GM12865 (cell line): ENCODE results near the gene DOCK2.
"Not testable (repeated sequence)": the region's sequence is repeated elsewhere in the genome, so short reads cannot be mapped to it uniquely, and the experiment has no call there.

Experiments used
- DNase-seq: peaks from one replicate; pipeline ENCODE4 v3.0.0; 2010; ENCODE audit warnings: low read depth
- H3K4me3 ChIP-seq: 2 replicates; pipeline ENCODE4 v1.5.1; 2011; ENCODE audit warnings: mild to moderate bottlenecking, low read depth, low read length, control low read depth
- CTCF ChIP-seq: IDR thresholded peaks from 2 replicates; pipeline ENCODE4 v1.5.1; 2011; ENCODE audit warnings: low read length, control low read depth, low read depth, inconsistent platforms; ENCODE audit not compliant: insufficient read depth; ENCODE audit errors: missing control alignments

Gene DOCK2

GRCh38 chr5:169803077-169803981, 166.3 kb downstream of the DOCK2 start:
- no peak overlapping the region for H3K4me3 ChIP-seq
- DNase-seq: no peak
- no peak for TF ChIP-seq CTCF

GRCh38 chr5:169804861-169805260, 167.8 kb downstream of the DOCK2 start:
- TF ChIP-seq CTCF: no peak
- DNase-seq: peak; percentile 31
- peak overlapping the region; percentile 26 for H3K4me3 ChIP-seq

- no peak for TF ChIP-seq CTCF
- H3K4me3 ChIP-seq: peak overlapping the region; percentile 26
- DNase-seq: peak; percentile 95
Measured at GRCh38 chr5:169805527-169805934, 168.5 kb downstream of the DOCK2 start.

- H3K4me3 ChIP-seq: peak overlapping the region; percentile 26
- TF ChIP-seq CTCF: no peak
- DNase-seq: peak; percentile 81
Measured at GRCh38 chr5:169805937-169806700, 169.0 kb downstream of the DOCK2 start.

GRCh38 chr5:169808118-169808581, 171.1 kb downstream of the DOCK2 start:
- peak; percentile 3 for TF ChIP-seq CTCF
- no peak for DNase-seq
- H3K4me3 ChIP-seq: no peak overlapping the region

GRCh38 chr5:169808880-169809279, 171.8 kb downstream of the DOCK2 start:
- DNase-seq, H3K4me3 ChIP-seq: not testable (repeated sequence)

GRCh38 chr5:169809281-169809680, 172.2 kb downstream of the DOCK2 start:
- TF ChIP-seq CTCF: no peak
- H3K4me3 ChIP-seq: no peak overlapping the region
- DNase-seq: no peak
